Spleen (tissue), 7 donors: Measurements from ENCODE around the gene LARP1.

ENCODE experiments used
- POLR2A ChIP-seq, 3 donors: fragments of 450-650 bp; IDR thresholded peaks; one replicate each; pipeline ENCODE4 v1.5.1; 2017; ENCODE audit warnings: antibody characterized with exemption in 3 of 3, mild to moderate bottlenecking in 1 of 3
- POLR2AphosphoS5 ChIP-seq, 3 donors: sonication (generic); formaldehyde crosslinking; IDR thresholded peaks; one replicate each; pipeline ENCODE4 v1.5.1; 2017; ENCODE audit warnings: antibody characterized with exemption in 3 of 3
- TF ChIP-seq, protein P1 (sequence below), 11 experiments: fragments of 200-600 bp in 7 of 11; fragments of 450-650 bp in 4 of 11; sonication (generic) in 4 of 11; IDR thresholded peaks in 8 of 11; conservative IDR thresholded peaks in 3 of 11; 1 replicate in 7 of 11; 2 replicates in 4 of 11; pipeline versions ENCODE4 v1.4.0 to v1.8.0; 2016 to 2021; ENCODE audit warnings: antibody characterized with exemption in 11 of 11, inconsistent platforms in 4 of 11, mild to moderate bottlenecking in 1 of 11
- donor health status: DM: no; HTN: no; CAD: no; lungs with moderate emphysema.
- donor health status: DM: no; HTN: no; CAD: no.
- donor health status: DM: no; HTN: no; CAD: no.

DNA sequence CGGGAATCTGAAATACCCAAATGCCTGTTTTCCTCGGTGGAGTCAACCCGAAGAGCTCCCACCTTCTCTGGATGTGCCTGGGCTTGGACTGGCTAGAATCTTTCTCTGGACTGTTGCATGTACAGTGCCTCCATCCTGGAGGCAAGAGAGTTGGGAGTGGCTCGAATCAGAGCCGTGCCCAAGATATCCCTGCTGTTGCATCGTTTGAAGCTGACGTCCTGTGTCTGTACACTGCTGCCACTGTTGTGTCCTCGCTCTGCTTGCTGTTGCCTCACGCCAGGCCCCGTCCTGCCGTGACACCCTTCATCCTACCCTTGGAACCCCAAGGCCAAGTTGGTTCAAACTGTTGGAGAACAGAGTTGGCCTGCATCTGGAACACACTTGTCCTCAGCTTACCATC is 59.8 kb downstream of the LARP1 start:
- TF ChIP-seq, protein P1, sequence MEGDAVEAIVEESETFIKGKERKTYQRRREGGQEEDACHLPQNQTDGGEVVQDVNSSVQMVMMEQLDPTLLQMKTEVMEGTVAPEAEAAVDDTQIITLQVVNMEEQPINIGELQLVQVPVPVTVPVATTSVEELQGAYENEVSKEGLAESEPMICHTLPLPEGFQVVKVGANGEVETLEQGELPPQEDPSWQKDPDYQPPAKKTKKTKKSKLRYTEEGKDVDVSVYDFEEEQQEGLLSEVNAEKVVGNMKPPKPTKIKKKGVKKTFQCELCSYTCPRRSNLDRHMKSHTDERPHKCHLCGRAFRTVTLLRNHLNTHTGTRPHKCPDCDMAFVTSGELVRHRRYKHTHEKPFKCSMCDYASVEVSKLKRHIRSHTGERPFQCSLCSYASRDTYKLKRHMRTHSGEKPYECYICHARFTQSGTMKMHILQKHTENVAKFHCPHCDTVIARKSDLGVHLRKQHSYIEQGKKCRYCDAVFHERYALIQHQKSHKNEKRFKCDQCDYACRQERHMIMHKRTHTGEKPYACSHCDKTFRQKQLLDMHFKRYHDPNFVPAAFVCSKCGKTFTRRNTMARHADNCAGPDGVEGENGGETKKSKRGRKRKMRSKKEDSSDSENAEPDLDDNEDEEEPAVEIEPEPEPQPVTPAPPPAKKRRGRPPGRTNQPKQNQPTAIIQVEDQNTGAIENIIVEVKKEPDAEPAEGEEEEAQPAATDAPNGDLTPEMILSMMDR (IDR thresholded peaks at IDR 0.05 in 8 of 11, conservative IDR thresholded peaks at IDR 0.05 in 3 of 11): no peak
- TF ChIP-seq POLR2A (IDR thresholded peaks at IDR 0.05): no peak
- peak in 1 of 3 donors; percentile 19 for TF ChIP-seq POLR2AphosphoS5 (IDR thresholded peaks at IDR 0.05)
